IPS-NIHi7 (cell line): ENCODE data around the gene CALB2.
"Not testable (repeated sequence)": the region's sequence is repeated elsewhere in the genome, so short reads cannot be mapped to it uniquely, and the experiment has no call there.

Experiments
- DNase-seq: peaks from one replicate; pipeline ENCODE4 v3.0.0; 2012; ENCODE audit warnings: mixed read lengths; ENCODE audit errors: extremely low spot score

The CALB2 gene

GRCh38 chr16:71352963-71353460, 5.5 kb upstream of the CALB2 start:
- no peak for DNase-seq

- no peak for DNase-seq
Observed at GRCh38 chr16:71353736-71354135, 4.8 kb upstream of the CALB2 start.

GRCh38 chr16:71354156-71354555, 4.4 kb upstream of the CALB2 start:
- DNase-seq, result no peak

GRCh38 chr16:71356051-71356740, 2.3 kb upstream of the CALB2 start:
- DNase-seq, result no peak

GRCh38 chr16:71356936-71357335, 1.6 kb upstream of the CALB2 start:
- DNase-seq, result not testable (repeated sequence)

- no peak for DNase-seq
Observed at GRCh38 chr16:71357681-71358080, 842 bp upstream of the CALB2 start.

GRCh38 chr16:71359431-71359830, 908 bp downstream of the CALB2 start:
- no peak for DNase-seq

- DNase-seq, result no peak
Observed at GRCh38 chr16:71360378-71360777, 1.9 kb downstream of the CALB2 start.

GRCh38 chr16:71364133-71364681, 5.7 kb downstream of the CALB2 start:
- no peak for DNase-seq

- no peak for DNase-seq
Observed at GRCh38 chr16:71365021-71365420, 6.5 kb downstream of the CALB2 start.

GRCh38 chr16:71367241-71367976, 8.9 kb downstream of the CALB2 start:
- DNase-seq, result peak; percentile 93

GRCh38 chr16:71368958-71369357, 10.4 kb downstream of the CALB2 start:
- no peak for DNase-seq

GRCh38 chr16:71369494-71369893, 11.0 kb downstream of the CALB2 start:
- DNase-seq, result no peak

- DNase-seq, result no peak
Observed at GRCh38 chr16:71371237-71371636, 12.7 kb downstream of the CALB2 start.

- no peak for DNase-seq
Observed at GRCh38 chr16:71373073-71373472, 14.6 kb downstream of the CALB2 start.

- no peak for DNase-seq
Observed at GRCh38 chr16:71376465-71377157, 18.1 kb downstream of the CALB2 start.

- no peak for DNase-seq
Observed at GRCh38 chr16:71379711-71380110, 21.2 kb downstream of the CALB2 start.

- DNase-seq, result no peak
Observed at GRCh38 chr16:71380831-71381230, 22.3 kb downstream of the CALB2 start.

- DNase-seq, result peak; percentile 36
Observed at GRCh38 chr16:71383054-71383773, 24.7 kb downstream of the CALB2 start.

GRCh38 chr16:71384073-71384724, 25.7 kb downstream of the CALB2 start:
- DNase-seq, result no peak
